IMR-90 (cell line): ENCODE measurements around the gene PCSK5. TPM values are rescaled to one million over a fixed set of nuclear protein-coding genes. Genes with fewer than 3 reads are reported as not detected.

Experiments used
- ATAC-seq: fragments of 200-7000 bp; cut with Tn5 transposase; 2 replicates; pipeline ENCODE4 v1.9.1; 2020; ENCODE audit warnings: low read depth, mild to moderate bottlenecking, moderate library complexity
- BruUV-seq: library from RNA; stranded (reverse); fragments of 400-500 nt; replicated peaks from 2 replicates; lab custom pipeline; 2021; lab: Mats Ljungman, UMichigan
- CTCF ChIA-PET: fragments of 300-600 bp; formaldehyde crosslinking; extraction: SDS; loops from one replicate; lab custom pipeline; 2021; ENCODE audit warnings: antibody characterized with exemption; lab: Yijun Ruan, JAX
- POLR2A ChIA-PET: fragments of 300-600 bp; sonication (Branson Sonifier 250); formaldehyde crosslinking; loops from one replicate; lab custom pipeline; 2022; ENCODE audit warnings: antibody characterized with exemption; ENCODE audit not compliant: unreplicated experiment; lab: Charles Lee
- DNase-seq: peaks from one replicate; pipeline ENCODE4 v3.0.0; 2013
- H2AFZ ChIP-seq: replicated peaks from 2 replicates; pipeline ENCODE3; 2013; ENCODE audit warnings: low read length, mild to moderate bottlenecking; ENCODE audit not compliant: poor library complexity
- H2AK5ac ChIP-seq: 2 replicates; pipeline ENCODE4 v1.6.1; 2013; ENCODE audit warnings: low read depth, low read length, inconsistent platforms
- H2AK9ac ChIP-seq: replicated peaks from 2 replicates; pipeline ENCODE3; 2013; ENCODE audit warnings: mild to moderate bottlenecking, low read depth, low read length, moderate library complexity; ENCODE audit not compliant: poor library complexity
- H2BK120ac ChIP-seq: 2 replicates; pipeline ENCODE4 v1.6.1; 2013; ENCODE audit warnings: low read depth, low read length, inconsistent platforms
- H2BK15ac ChIP-seq: 3 replicates; pipeline ENCODE4 v1.6.1; 2013; ENCODE audit warnings: low read depth, low read length, inconsistent platforms
- H2BK20ac ChIP-seq: 2 replicates; pipeline ENCODE4 v1.6.1; 2013; ENCODE audit warnings: low read depth, mild to moderate bottlenecking, inconsistent platforms, low read length, moderate library complexity
- H2BK5ac ChIP-seq: 2 replicates; pipeline ENCODE4 v1.6.1; 2013; ENCODE audit warnings: mild to moderate bottlenecking, low read depth, low read length, inconsistent platforms; ENCODE audit not compliant: poor library complexity, severe bottlenecking
- H3K14ac ChIP-seq: replicated peaks from 2 replicates; pipeline ENCODE4 v1.6.1; 2013; ENCODE audit warnings: low read depth, low read length, inconsistent platforms
- H3K18ac ChIP-seq: 2 replicates; pipeline ENCODE4 v1.6.1; 2013; ENCODE audit warnings: low read depth, low read length, control low read depth
- H3K23ac ChIP-seq: 2 replicates; pipeline ENCODE4 v1.6.1; 2013; ENCODE audit warnings: low read depth, low read length, inconsistent platforms
- H3K27ac ChIP-seq: 2 replicates; pipeline ENCODE4 v1.5.1; 2013; ENCODE audit warnings: mild to moderate bottlenecking, control low read depth, low read length; ENCODE audit not compliant: insufficient read depth
- H3K27me3 ChIP-seq: 2 replicates; pipeline ENCODE4 v1.6.1; 2013; ENCODE audit warnings: low read length; ENCODE audit not compliant: control insufficient read depth, insufficient read depth
- H3K36me3 ChIP-seq: 2 replicates; pipeline ENCODE4 v1.6.1; 2013; ENCODE audit warnings: low read length, mixed read lengths; ENCODE audit not compliant: control insufficient read depth, insufficient read depth
- H3K4ac ChIP-seq: 2 replicates; pipeline ENCODE4 v1.6.1; 2013; ENCODE audit warnings: low read depth, low read length, inconsistent platforms
- H3K4me1 ChIP-seq: 2 replicates; pipeline ENCODE4 v1.6.1; 2013; ENCODE audit warnings: low read length, mixed read lengths; ENCODE audit not compliant: control insufficient read depth, insufficient read depth
- H3K4me2 ChIP-seq: 2 replicates; pipeline ENCODE4 v1.6.1; 2013; ENCODE audit warnings: low read depth, mild to moderate bottlenecking, control low read depth, low read length, moderate library complexity
- H3K4me3 ChIP-seq: 2 replicates; pipeline ENCODE4 v1.5.1; 2013; ENCODE audit warnings: low read depth, mild to moderate bottlenecking, control low read depth, low read length, moderate library complexity; ENCODE audit not compliant: insufficient read depth
- H3K56ac ChIP-seq: 2 replicates; pipeline ENCODE4 v1.6.1; 2013; ENCODE audit warnings: low read length, inconsistent platforms; ENCODE audit not compliant: insufficient read depth; ENCODE audit errors: extremely low read depth
- H3K79me1 ChIP-seq, 2 experiments: 2 replicates each; pipeline ENCODE4 v1.6.1; 2013; ENCODE audit warnings: low read length in 2 of 2, inconsistent platforms in 1 of 2, low read depth in 1 of 2
- H3K9ac ChIP-seq: 2 replicates; pipeline ENCODE4 v1.6.1; 2013; ENCODE audit warnings: low read depth, low read length, control low read depth
- H3K9me1 ChIP-seq: 2 replicates; pipeline ENCODE4 v1.6.1; 2013; ENCODE audit warnings: low read length, inconsistent platforms; ENCODE audit not compliant: insufficient read depth
- H3K9me3 ChIP-seq: 2 replicates; pipeline ENCODE4 v1.6.1; 2013; ENCODE audit warnings: low read length; ENCODE audit not compliant: control insufficient read depth, insufficient read depth
- H4K20me1 ChIP-seq: 2 replicates; pipeline ENCODE4 v1.6.1; 2013; ENCODE audit warnings: low read length, inconsistent platforms; ENCODE audit not compliant: insufficient read depth
- H4K5ac ChIP-seq: 2 replicates; pipeline ENCODE4 v1.6.1; 2013; ENCODE audit warnings: mild to moderate bottlenecking, low read depth, low read length, control low read depth
- H4K8ac ChIP-seq, 2 experiments: 2 replicates each; pipeline ENCODE4 v1.6.1; 2013; ENCODE audit warnings: low read depth in 2 of 2, low read length in 2 of 2, control low read depth in 1 of 2, inconsistent platforms in 1 of 2
- H4K91ac ChIP-seq: 2 replicates; pipeline ENCODE4 v1.6.1; 2013; ENCODE audit warnings: low read depth, low read length, inconsistent platforms; ENCODE audit not compliant: insufficient read depth
- MAZ ChIP-seq: IDR thresholded peaks from 2 replicates; pipeline ENCODE4 v1.6.1; 2012; ENCODE audit warnings: low read depth, mild to moderate bottlenecking, low read length, improper control_type of control experiment, moderate library complexity, borderline replicate concordance
- MXI1 ChIP-seq: IDR thresholded peaks from 2 replicates; pipeline ENCODE4 v1.6.1; 2012; ENCODE audit warnings: low read depth, mild to moderate bottlenecking, low read length, moderate library complexity, borderline replicate concordance
- POLR2A ChIP-seq: IDR thresholded peaks from 2 replicates; pipeline ENCODE4 v1.6.1; 2012; ENCODE audit warnings: mild to moderate bottlenecking, low read depth, low read length
- SMC3 ChIP-seq: fragments of 150-350 bp; IDR thresholded peaks from 2 replicates; pipeline ENCODE4 v1.6.1; 2016; ENCODE audit warnings: low read depth, mild to moderate bottlenecking, antibody characterized with exemption, low read length, moderate library complexity
- WGBS, 2 experiments: methylation state at CpG; one replicate each; pipeline versions ENCODE4 v1.1.5 to v1.1.7; 2013; ENCODE audit warnings: missing lambda C conversion rate in 2 of 2; ENCODE audit not compliant: insufficient read length in 1 of 2; ENCODE audit errors: extremely low coverage in 2 of 2; 5-methylcytosine and 5-hydroxymethylcytosine counted together
- dilution Hi-C: fragments of 300-500 bp; cut with HindIII; formaldehyde crosslinking; loops from one replicate; pipeline ENCODE4 v1.14.3; 2018; ENCODE audit warnings: low sequenced_read_pairs; ENCODE audit not compliant: unreplicated experiment
- in situ Hi-C: fragments of 300-500 bp; cut with MboI; formaldehyde crosslinking; loops from 3 replicates; pipeline ENCODE4 v1.14.3; 2019; ENCODE audit warnings: low sequenced_read_pairs, inconsistent platforms, mixed read lengths
- intact Hi-C: fragments of 100-400 bp; cut with micrococcal nuclease; formaldehyde crosslinking; loops from 2 replicates; pipeline ENCODE4 v1.10.0; 2022
- polyA plus RNA-seq, 3 experiments: library from polyadenylated mRNA; depleted of rRNA; stranded (reverse); fragments of >200 nt; gene quantifications; 2 replicates each; pipeline ENCODE4 v1.2.3, GENCODE V29; 2012; ENCODE audit warnings: low replicate concordance in 1 of 3
- total RNA-seq: library from RNA; depleted of rRNA; stranded (reverse); fragments of >200 nt; gene quantifications from 2 replicates; pipeline ENCODE4 v1.2.3, GENCODE V29; 2012

The PCSK5 gene
- total and polyA plus RNA-seq, 2 of the 4 experiments (the other 2 are of a cell fraction): 1.5 to 3.0 TPM

- in situ Hi-C loops: no loop called here
- no peak overlapping the region for H2AFZ ChIP-seq
- no peak for TF ChIP-seq MAZ
- no peak for TF ChIP-seq POLR2A
- no peak for TF ChIP-seq SMC3
- TF ChIP-seq MXI1: no peak
- no peak overlapping the region for H3K56ac ChIP-seq
- no peak overlapping the region for H2BK15ac ChIP-seq
- no peak overlapping the region for H2AK9ac ChIP-seq
- H3K14ac ChIP-seq: no peak overlapping the region
- CTCF ChIA-PET: interaction anchor here (1.6 kb wide), 1 partner anchor 10 kb away, joined by 3 read pairs; no protein-coding TSS in a partner anchor
- DNase-seq (no peak), ATAC-seq (no peak)
- WGBS, 2 experiments: no CpG with 5 or more reads among the region's 8 CpGs
- dilution Hi-C loops: no loop called here
- H3K9ac ChIP-seq: no peak overlapping the region
- H3K4me2 ChIP-seq: no peak overlapping the region
- H3K9me3 ChIP-seq: no peaks in the 10 kb centered on the region
- H3K4ac ChIP-seq: no peak overlapping the region
- no peaks in the 10 kb centered on the region for H3K4me1 ChIP-seq
- H3K23ac ChIP-seq: no peak overlapping the region
- no peak overlapping the region for H3K27ac ChIP-seq
- POLR2A ChIA-PET: no interaction called here
- no TSS peak for BruUV-seq
- no peak overlapping the region for H2BK5ac ChIP-seq
- no peak overlapping the region for H4K8ac ChIP-seq
- H3K18ac ChIP-seq: no peak overlapping the region
- no peaks in the 10 kb centered on the region for H3K79me1 ChIP-seq
- H3K9me1 ChIP-seq: peaks cover 2% of the 10 kb centered on the region; the same call in 1 of the 2 replicates
- no peak overlapping the region for H4K91ac ChIP-seq
- no peaks in the 10 kb centered on the region for H3K27me3 ChIP-seq
- intact Hi-C loops: no loop called here
- no peak overlapping the region for H2BK20ac ChIP-seq
- no peak overlapping the region for H3K4me3 ChIP-seq
- no peak overlapping the region for H2AK5ac ChIP-seq
- no peaks in the 10 kb centered on the region for H4K20me1 ChIP-seq
- H3K36me3 ChIP-seq: peaks cover 5% of the 10 kb centered on the region
- no peak overlapping the region for H4K5ac ChIP-seq
- H2BK120ac ChIP-seq: no peak overlapping the region
Observed at GRCh38 chr9:76153902-76154629, 263.6 kb downstream of the PCSK5 start.
